Measurements from ENCODE around the gene FYN. TPM values are rescaled to one million over a fixed set of nuclear protein-coding genes. Genes with fewer than 3 reads are reported as not detected.
A peak's percentile ranks its signal among the peaks of the same experiment; 100 is the strongest.

Gene FYN
- total and polyA plus RNA-seq, 2 of the 4 experiments (the other 2 are of a cell fraction): 30.8 to 36.4 TPM

GRCh38 chr6:111686249-111686931, 186.9 kb downstream of the FYN start:
- Histone ChIP-seq H3K4ac (ENCODE audit: low read depth, low read length) (no peak overlapping the region), H4K5ac (ENCODE audit: low read depth, low read length) (no peak overlapping the region), H4K20me1 (ENCODE audit: insufficient read depth, low read length) (no peaks in the 10 kb centered on the region), H3K79me1 (ENCODE audit: low read depth in 1 of 2, low read length in 2 of 2) (peaks cover 0 to 6% of the 10 kb centered on the region in 2 experiments; a peak in 1 of 4 replicates), H2AK5ac (ENCODE audit: low read depth, low read length) (no peak overlapping the region), H3K36me3 (ENCODE audit: control insufficient read depth, insufficient read depth, low read length) (peaks cover 32% of the 10 kb centered on the region), H2BK20ac (ENCODE audit: low read depth, low read length) (no peak overlapping the region), H2BK5ac (ENCODE audit: low read depth, low read length, poor library complexity, severe bottlenecking) (no peak overlapping the region), H3K9me3 (ENCODE audit: control insufficient read depth, insufficient read depth, low read length) (no peaks in the 10 kb centered on the region), H3K14ac (replicated peaks; ENCODE audit: low read depth, low read length) (no peak overlapping the region), H2BK120ac (ENCODE audit: low read depth, low read length) (no peak overlapping the region), H2BK15ac (ENCODE audit: low read depth, low read length) (no peak overlapping the region), H3K27ac (ENCODE audit: insufficient read depth, low read length) (no peak overlapping the region), H3K4me2 (ENCODE audit: low read depth, low read length) (no peak overlapping the region), H3K9me1 (ENCODE audit: insufficient read depth, low read length) (peaks cover 8% of the 10 kb centered on the region; the same call in 1 of the 2 replicates), H3K4me1 (ENCODE audit: control insufficient read depth, insufficient read depth, low read length) (peaks cover 10% of the 10 kb centered on the region), H3K56ac (ENCODE audit: extremely low read depth, insufficient read depth, low read length) (no peak overlapping the region), H3K23ac (ENCODE audit: low read depth, low read length) (no peak overlapping the region), H3K18ac (ENCODE audit: low read depth, low read length) (no peak overlapping the region), H2AK9ac (replicated peaks; ENCODE audit: low read depth, low read length, poor library complexity) (peak overlapping the region; percentile 10), H4K91ac (ENCODE audit: insufficient read depth, low read depth, low read length) (no peak overlapping the region), H2AFZ (replicated peaks; ENCODE audit: low read length, poor library complexity) (peak overlapping the region; percentile 13), H3K4me3 (ENCODE audit: insufficient read depth, low read depth, low read length) (no peak overlapping the region), H4K8ac (ENCODE audit: low read depth in 2 of 2, low read length in 2 of 2) (no peak overlapping the region), H3K9ac (ENCODE audit: low read depth, low read length) (no peak overlapping the region), H3K27me3 (ENCODE audit: control insufficient read depth, insufficient read depth, low read length) (no peaks in the 10 kb centered on the region)
- 64% methylated on average over 10 of the region's 19 CpGs; no CpG with 5 or more reads in 1 of the 2 experiments for WGBS, 2 experiments (ENCODE audit: extremely low coverage in 2 of 2, insufficient read length in 1 of 2)
- intact Hi-C loops (cut with micrococcal nuclease) (loop anchor here (5.0 kb wide), 1 partner anchor 204 kb away; the partner anchor contains the start of gene REV3L), dilution Hi-C loops (cut with HindIII; ENCODE audit: low sequenced_read_pairs, unreplicated experiment) (no loop called here), in situ Hi-C loops (cut with MboI; ENCODE audit: low sequenced_read_pairs) (loop anchor here (25.0 kb wide), 1 partner anchor 649 kb away; no protein-coding TSS in a partner anchor)
- TF ChIP-seq CHD1 (IDR thresholded peaks at IDR 0.05; ENCODE audit: low read depth, low read length) (no peak), FOS (IDR thresholded peaks at IDR 0.05; ENCODE audit: low read depth, low read length) (no peak), MAFK (IDR thresholded peaks at IDR 0.05; ENCODE audit: low read depth, low read length) (no peak), CEBPB (IDR thresholded peaks at IDR 0.05; ENCODE audit: low read depth, low read length) (no peak), NFE2L2 (IDR thresholded peaks at IDR 0.05; ENCODE audit: low read depth, low read length) (no peak), ELK1 (IDR thresholded peaks at IDR 0.05; ENCODE audit: borderline replicate concordance, low read depth, low read length) (no peak), POLR2A (IDR thresholded peaks at IDR 0.05; ENCODE audit: low read depth, low read length) (no peak), RAD21 (IDR thresholded peaks at IDR 0.05; ENCODE audit: low read length) (no peak), BHLHE40 (IDR thresholded peaks at IDR 0.05; ENCODE audit: low read depth, low read length) (no peak), SMC3 (IDR thresholded peaks at IDR 0.05; ENCODE audit: low read depth, low read length) (no peak), MAZ (IDR thresholded peaks at IDR 0.05; ENCODE audit: borderline replicate concordance, low read depth, low read length) (no peak), RFX5 (IDR thresholded peaks at IDR 0.05; ENCODE audit: low read depth, low read length) (no peak), CTCF (conservative IDR thresholded peaks at IDR 0.05; ENCODE audit: low read depth, low read length) (no peak), USF2 (IDR thresholded peaks at IDR 0.05; ENCODE audit: low read depth, low read length) (no peak), MXI1 (IDR thresholded peaks at IDR 0.05; ENCODE audit: borderline replicate concordance, low read depth, low read length) (no peak), RCOR1 (IDR thresholded peaks at IDR 0.05; ENCODE audit: insufficient replicate concordance, low read length) (no peak)
- BruUV-seq (replicated peaks): no TSS peak
- no peak for DNase-seq
- no peak for ATAC-seq (ENCODE audit: low read depth)
- POLR2A ChIA-PET (ENCODE audit: unreplicated experiment): no interaction called here
- CTCF ChIA-PET: no interaction called here

Measured in IMR-90 (cell line).